PC-9 (cell line): ENCODE results near the gene HIF1A. TPM values are rescaled to one million over a fixed set of nuclear protein-coding genes. Genes with fewer than 3 reads are reported as not detected.

ENCODE experiments used
- BruUV-seq: library from RNA; stranded (reverse); fragments of 400-500 nt; replicated peaks from 2 replicates; lab custom pipeline; 2021; lab: Mats Ljungman, UMichigan
- CTCF ChIA-PET: fragments of 300-600 bp; sonication (Branson Sonifier 250); formaldehyde crosslinking; loops from one replicate; lab custom pipeline; 2022; ENCODE audit warnings: antibody characterized with exemption; lab: Charles Lee
- POLR2A ChIA-PET: fragments of 300-600 bp; sonication (Branson Sonifier 250); formaldehyde crosslinking; loops from one replicate; lab custom pipeline; 2022; ENCODE audit warnings: antibody characterized with exemption; ENCODE audit not compliant: unreplicated experiment; lab: Charles Lee
- DNase-seq, 2 experiments: peaks; one replicate each; pipeline versions ENCODE4 v3.0.0 to v3.0.0-alpha.2; 2015 to 2022; ENCODE audit warnings: mixed read lengths in 1 of 2
- H2AFZ ChIP-seq: fragments of 200-600 bp; sonication (generic); 2 replicates; pipeline ENCODE4 v1.8.1; 2017; ENCODE audit warnings: antibody characterized with exemption
- H3F3A ChIP-seq: fragments of 200-600 bp; sonication (generic); 2 replicates; pipeline ENCODE4 v1.8.1; 2017; ENCODE audit warnings: antibody characterized with exemption, mild to moderate bottlenecking, low read depth; ENCODE audit not compliant: insufficient read depth
- H3K27ac ChIP-seq: fragments of 200-600 bp; sonication (generic); 2 replicates; pipeline ENCODE4 v1.6.1; 2016; ENCODE audit warnings: mixed run types
- H3K27me3 ChIP-seq: fragments of 200-600 bp; sonication (generic); 2 replicates; pipeline ENCODE4 v1.6.1; 2016; ENCODE audit warnings: low read depth, mixed run types; ENCODE audit not compliant: insufficient read depth
- H3K36me3 ChIP-seq: fragments of 200-600 bp; sonication (generic); 2 replicates; pipeline ENCODE4 v1.6.1; 2016; ENCODE audit warnings: low read depth, mixed run types
- H3K4me1 ChIP-seq: fragments of 200-600 bp; sonication (generic); replicated peaks from 2 replicates; pipeline ENCODE4 v1.6.1; 2016; ENCODE audit warnings: mixed run types; ENCODE audit not compliant: insufficient read depth
- H3K4me2 ChIP-seq: fragments of 200-600 bp; sonication (generic); 2 replicates; pipeline ENCODE4 v1.6.1; 2017; ENCODE audit warnings: mixed run types
- H3K4me3 ChIP-seq: fragments of 200-600 bp; sonication (generic); 2 replicates; pipeline ENCODE4 v1.6.1; 2016; ENCODE audit warnings: mixed run types
- H3K79me2 ChIP-seq: fragments of 200-600 bp; sonication (generic); 2 replicates; pipeline ENCODE4 v1.6.1; 2017; ENCODE audit warnings: low read depth, mixed run types
- H3K9me2 ChIP-seq: fragments of 200-600 bp; sonication (generic); 2 replicates; pipeline ENCODE4 v1.8.1; 2017; ENCODE audit warnings: mild to moderate bottlenecking; ENCODE audit not compliant: insufficient read depth
- H3K9me3 ChIP-seq: fragments of 200-600 bp; sonication (generic); 2 replicates; pipeline ENCODE4 v1.8.1; 2016; ENCODE audit warnings: low read depth; ENCODE audit not compliant: insufficient read depth
- H4K20me1 ChIP-seq: fragments of 200-600 bp; sonication (generic); 2 replicates; pipeline ENCODE4 v1.8.1; 2017; ENCODE audit not compliant: insufficient read depth
- EZH2 ChIP-seq: fragments of 200-600 bp; sonication (generic); IDR thresholded peaks from 2 replicates; pipeline ENCODE4 v1.8.0; 2017; ENCODE audit warnings: antibody characterized with exemption, low read depth
- intact Hi-C: fragments of 100-400 bp; cut with micrococcal nuclease; formaldehyde crosslinking; loops from one replicate; pipeline ENCODE4 v1.10.0; 2022; ENCODE audit not compliant: unreplicated experiment
- total RNA-seq: library from RNA; stranded (reverse); gene quantifications from 2 replicates; pipeline ENCODE4 v1.2.3, GENCODE V29; 2021
- TF ChIP-seq, protein P1 (sequence below): fragments of 200-600 bp; sonication (generic); conservative IDR thresholded peaks from 2 replicates; pipeline ENCODE4 v1.6.1; 2017; ENCODE audit warnings: mixed run types, antibody characterized with exemption, mild to moderate bottlenecking, moderate library complexity

HIF1A gene
- total RNA-seq, 1 experiment from 2014 or later, result 146 TPM

DNA sequence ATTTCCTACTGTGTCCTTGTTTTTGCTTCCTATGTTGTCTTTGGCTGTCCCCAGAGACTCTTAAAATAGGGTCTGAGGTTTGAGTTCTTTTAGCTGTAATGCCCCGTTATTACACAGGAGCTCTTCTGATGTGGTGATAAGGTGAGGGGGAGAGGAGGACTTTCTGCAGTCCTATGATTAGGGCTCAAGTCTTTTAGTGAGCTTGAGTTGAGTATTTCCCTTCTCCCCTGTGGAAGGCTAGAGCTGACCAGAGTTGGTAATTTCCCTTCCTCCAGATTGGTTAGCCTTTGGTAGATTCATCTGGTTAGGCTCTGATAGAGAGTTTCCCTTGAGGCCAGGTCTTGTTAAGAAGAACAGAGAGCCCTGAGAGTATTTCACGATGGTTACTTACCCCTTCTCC lies 4.3 kb upstream of the HIF1A start:
- Histone ChIP-seq H3K9me2 (no peaks in the 10 kb centered on the region), H3K4me1 (peaks cover 10% of the 10 kb centered on the region), H3K36me3 (no peaks in the 10 kb centered on the region), H3K4me2 (no peak overlapping the region), H3K9me3 (no peaks in the 10 kb centered on the region), H3F3A (peaks cover 9% of the 10 kb centered on the region; the same call in 1 of the 2 replicates), H3K79me2 (peaks cover 7% of the 10 kb centered on the region), H3K27ac (no peak overlapping the region), H2AFZ (no peak overlapping the region), H3K27me3 (no peaks in the 10 kb centered on the region), H3K4me3 (no peak overlapping the region), H4K20me1 (0 out of 2 replicates have a peak, but pooled peaks cover under 1% of the 10 kb centered on the region)
- DNase-seq, result no peak
- BruUV-seq, result no TSS peak
- intact Hi-C loops, result no loop called here
- ChIA-PET POLR2A (no interaction called here), CTCF (no interaction called here)
- TF ChIP-seq EZH2, result no peak
- TF ChIP-seq, protein P1, sequence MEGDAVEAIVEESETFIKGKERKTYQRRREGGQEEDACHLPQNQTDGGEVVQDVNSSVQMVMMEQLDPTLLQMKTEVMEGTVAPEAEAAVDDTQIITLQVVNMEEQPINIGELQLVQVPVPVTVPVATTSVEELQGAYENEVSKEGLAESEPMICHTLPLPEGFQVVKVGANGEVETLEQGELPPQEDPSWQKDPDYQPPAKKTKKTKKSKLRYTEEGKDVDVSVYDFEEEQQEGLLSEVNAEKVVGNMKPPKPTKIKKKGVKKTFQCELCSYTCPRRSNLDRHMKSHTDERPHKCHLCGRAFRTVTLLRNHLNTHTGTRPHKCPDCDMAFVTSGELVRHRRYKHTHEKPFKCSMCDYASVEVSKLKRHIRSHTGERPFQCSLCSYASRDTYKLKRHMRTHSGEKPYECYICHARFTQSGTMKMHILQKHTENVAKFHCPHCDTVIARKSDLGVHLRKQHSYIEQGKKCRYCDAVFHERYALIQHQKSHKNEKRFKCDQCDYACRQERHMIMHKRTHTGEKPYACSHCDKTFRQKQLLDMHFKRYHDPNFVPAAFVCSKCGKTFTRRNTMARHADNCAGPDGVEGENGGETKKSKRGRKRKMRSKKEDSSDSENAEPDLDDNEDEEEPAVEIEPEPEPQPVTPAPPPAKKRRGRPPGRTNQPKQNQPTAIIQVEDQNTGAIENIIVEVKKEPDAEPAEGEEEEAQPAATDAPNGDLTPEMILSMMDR, result no peak

DNA sequence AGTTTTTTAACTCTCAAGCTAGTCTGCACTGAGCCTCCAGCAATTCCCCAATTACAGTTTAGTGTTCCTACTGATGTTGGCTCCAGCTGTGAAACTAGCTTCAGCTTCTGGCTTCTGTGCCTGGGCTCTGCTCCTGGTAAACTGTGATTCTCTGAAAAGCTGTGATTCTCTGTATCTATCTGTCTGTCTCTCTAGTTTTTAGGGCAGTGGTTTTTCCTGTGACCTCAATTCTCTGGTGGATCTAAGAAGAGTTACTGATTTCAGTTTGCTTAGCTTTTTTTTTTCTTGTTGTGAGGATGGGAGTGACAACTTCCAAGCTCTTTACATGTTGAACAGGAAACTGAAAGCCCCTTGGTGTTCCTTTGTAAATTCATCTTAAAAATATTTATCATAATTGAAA lies 3.8 kb upstream of the HIF1A start:
- intact Hi-C loops, result no loop called here
- TF ChIP-seq, protein P1, result no peak
- no peak for TF ChIP-seq EZH2

DNA sequence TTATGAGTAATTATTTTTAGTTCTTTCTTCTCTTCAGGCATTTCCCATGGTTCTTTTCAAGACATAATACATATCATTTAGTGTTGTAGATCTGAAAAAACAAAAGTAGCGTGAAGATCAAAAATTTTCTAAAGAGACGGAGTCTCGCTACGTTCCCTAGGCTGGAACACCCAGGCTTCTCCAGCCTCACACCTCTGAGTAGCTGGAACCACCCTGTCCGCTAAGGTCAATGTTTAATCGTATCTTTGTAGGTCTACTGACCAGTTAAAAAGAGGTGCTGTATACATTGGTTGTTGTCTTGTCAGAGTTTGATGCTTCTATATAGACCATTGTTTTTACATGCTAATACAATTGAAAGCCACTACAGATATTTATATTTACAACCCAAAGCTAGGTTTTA lies 1.3 kb upstream of the HIF1A start:
- Histone ChIP-seq H3K4me2 (peak overlapping the region; percentile 98), H3K27ac (no peak overlapping the region), H3K27me3 (no peaks in the 10 kb centered on the region), H3F3A (peaks cover 9% of the 10 kb centered on the region), H3K9me3 (no peaks in the 10 kb centered on the region), H4K20me1 (peaks cover 31% of the 10 kb centered on the region), H3K9me2 (no peaks in the 10 kb centered on the region), H3K4me1 (peaks cover 17% of the 10 kb centered on the region), H3K36me3 (peaks cover 25% of the 10 kb centered on the region), H3K4me3 (peak overlapping the region; percentile 58; the same call in 1 of the 2 replicates), H2AFZ (no peak overlapping the region), H3K79me2 (peaks cover 37% of the 10 kb centered on the region)
- no peak for DNase-seq
- POLR2A ChIA-PET, result interaction anchor here (0.7 to 1.1 kb wide), 2 partner anchors 15 to 170 kb away, joined by 3 to 5 read pairs; no protein-coding TSS in a partner anchor
- no TSS peak for BruUV-seq
- intact Hi-C loops, result no loop called here
- CTCF ChIA-PET, result no interaction called here
- TF ChIP-seq, protein P1, result no peak
- no peak for TF ChIP-seq EZH2

More for the DNA sequence above, 3.8 kb upstream of the HIF1A start:
- no peak overlapping the region for H3K27ac ChIP-seq
- H3K4me1 ChIP-seq, result peaks cover 10% of the 10 kb centered on the region
- no peak for DNase-seq
- H3F3A ChIP-seq, result peaks cover 9% of the 10 kb centered on the region; the same call in 1 of the 2 replicates
- ChIA-PET CTCF (no interaction called here), POLR2A (no interaction called here)
- H3K36me3 ChIP-seq, result peaks cover 2% of the 10 kb centered on the region; the same call in 1 of the 2 replicates
- no peaks in the 10 kb centered on the region for H3K9me3 ChIP-seq
- H3K9me2 ChIP-seq, result no peaks in the 10 kb centered on the region
- no peak overlapping the region for H3K4me2 ChIP-seq
- peaks cover 6% of the 10 kb centered on the region for H4K20me1 ChIP-seq
- no peak overlapping the region for H3K4me3 ChIP-seq
- peaks cover 12% of the 10 kb centered on the region for H3K79me2 ChIP-seq
- no peaks in the 10 kb centered on the region for H3K27me3 ChIP-seq
- no TSS peak for BruUV-seq
- H2AFZ ChIP-seq, result no peak overlapping the region
